Stimulated activated CD8-positive, alpha-beta memory T cell treated with anti-CD3 and anti-CD28 coated beads, Interleukin-7, amount 100 ng/mL, for 48 hours (primary cell): ENCODE data around the gene PRKAR1B.
"Not testable (repeated sequence)": the region's sequence is repeated elsewhere in the genome, so short reads cannot be mapped to it uniquely, and the experiment has no call there.

ENCODE experiments used
- DNase-seq, 2 donors: peaks; one replicate each; pipeline ENCODE4 v3.0.0-alpha.2; 2020; ENCODE audit warnings: low read depth in 1 of 2; ENCODE audit errors: extremely low read depth in 1 of 2

Gene PRKAR1B

DNA sequence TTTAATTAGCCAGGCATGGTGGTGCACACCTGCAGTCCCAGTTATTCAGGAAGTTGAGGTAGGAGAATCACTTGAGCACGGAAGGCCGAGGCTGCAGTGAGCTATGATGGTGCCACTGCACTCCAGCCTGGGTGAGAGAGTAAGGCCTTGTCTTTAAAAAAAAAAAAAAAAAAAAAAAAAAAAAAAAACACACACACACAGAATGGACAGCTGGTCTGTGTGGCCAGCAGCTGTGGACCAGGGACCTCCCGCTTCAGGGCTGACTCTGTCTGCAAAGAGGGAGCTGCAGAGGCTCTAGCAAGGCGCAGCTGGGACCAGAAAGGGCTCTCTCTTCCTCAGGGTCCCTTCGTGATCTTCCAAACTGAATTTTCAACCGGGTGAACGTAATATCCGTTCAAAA, 54.2 kb downstream of the PRKAR1B start:
- DNase-seq: no peak

DNA sequence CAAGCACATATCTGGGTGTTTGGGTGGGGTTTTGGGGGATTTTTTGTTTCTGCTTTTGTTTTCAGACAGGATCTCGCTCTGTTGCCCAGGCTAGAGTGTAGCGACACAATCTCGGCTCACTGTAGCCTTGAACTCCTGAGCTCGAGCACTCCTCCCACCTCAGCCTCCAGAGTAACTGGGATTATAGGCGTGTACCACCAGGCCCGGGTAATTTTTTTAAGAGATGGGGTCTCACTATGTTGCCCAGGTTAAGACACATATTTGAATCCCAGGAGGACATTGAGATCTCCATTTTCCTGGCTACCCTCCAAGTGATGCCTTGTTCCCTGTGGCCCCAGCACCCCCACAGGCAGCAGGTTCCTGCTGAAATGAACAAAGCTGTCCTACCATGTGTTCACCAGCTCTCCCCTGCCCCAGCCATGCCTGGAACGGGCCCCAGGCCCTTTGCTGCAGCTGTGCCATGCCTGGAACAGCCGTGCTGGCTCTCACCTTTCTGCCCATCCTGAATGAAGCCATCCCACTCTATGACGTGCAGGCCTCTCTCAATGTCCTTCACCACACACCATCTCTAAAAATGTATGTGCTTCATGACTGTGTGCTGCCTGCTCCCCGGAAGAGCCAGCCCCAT, 55.6 kb downstream of the PRKAR1B start:
- DNase-seq: no peak

DNA sequence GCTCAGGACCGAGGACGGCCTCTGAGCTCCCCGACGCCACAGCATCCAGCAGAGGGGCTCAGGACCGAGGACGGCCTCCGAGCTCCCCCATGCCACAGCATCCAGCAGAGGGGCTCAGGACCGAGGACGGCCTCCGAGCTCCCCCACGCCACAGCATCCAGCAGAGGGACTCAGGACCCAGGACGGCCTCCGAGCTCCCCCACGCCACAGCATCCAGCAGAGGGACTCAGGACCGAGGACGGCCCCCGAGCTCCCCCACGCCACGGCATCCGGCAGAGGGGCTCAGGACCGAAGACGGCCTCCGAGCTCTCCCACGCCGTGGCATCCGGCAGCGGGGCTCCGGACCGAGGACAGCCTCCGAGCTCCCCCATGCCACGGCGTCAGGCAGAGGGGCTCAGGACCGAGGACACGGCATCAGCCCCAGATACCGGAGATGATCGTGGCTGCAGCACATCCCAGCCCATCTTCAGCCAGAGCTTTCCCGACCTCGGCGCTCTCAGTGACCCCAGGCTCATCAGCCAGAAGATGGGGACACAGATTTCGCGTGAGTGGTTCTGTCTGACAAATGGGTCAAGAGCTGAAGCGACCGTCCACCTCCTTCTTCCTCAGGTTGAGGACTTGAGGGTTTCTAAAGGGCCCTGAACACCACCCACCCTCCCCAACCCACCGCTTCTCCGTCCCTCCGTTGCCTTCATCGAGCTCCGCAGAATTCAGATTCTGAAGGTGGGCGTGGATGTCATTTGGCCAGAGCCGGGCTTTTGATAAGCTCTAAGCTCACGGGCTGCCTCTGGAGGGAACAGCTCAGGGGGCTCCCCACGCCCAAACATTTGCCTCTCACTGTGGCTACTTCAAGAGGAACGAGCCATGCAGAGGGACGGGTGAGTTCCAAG, 56.3 kb downstream of the PRKAR1B start:
- DNase-seq: no peak

DNA sequence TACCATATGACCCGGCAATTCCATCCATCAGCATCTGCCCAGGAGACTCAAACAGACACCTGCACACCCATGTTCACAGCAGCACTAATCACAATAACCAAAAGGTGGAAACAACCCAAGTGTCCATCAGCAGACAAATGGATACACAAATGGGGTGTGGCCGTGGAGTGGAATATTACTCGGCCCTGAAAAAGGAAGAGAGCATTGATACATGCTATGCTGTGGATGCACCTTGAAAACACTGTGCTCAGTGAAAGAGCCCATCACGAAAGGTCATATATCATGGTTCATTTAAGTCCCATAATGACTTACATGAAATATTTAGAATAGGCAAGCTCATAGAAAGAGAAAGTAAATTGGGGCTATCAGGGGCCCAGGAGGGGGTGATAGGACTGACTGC, 58.1 kb downstream of the PRKAR1B start:
- DNase-seq: no peak

DNA sequence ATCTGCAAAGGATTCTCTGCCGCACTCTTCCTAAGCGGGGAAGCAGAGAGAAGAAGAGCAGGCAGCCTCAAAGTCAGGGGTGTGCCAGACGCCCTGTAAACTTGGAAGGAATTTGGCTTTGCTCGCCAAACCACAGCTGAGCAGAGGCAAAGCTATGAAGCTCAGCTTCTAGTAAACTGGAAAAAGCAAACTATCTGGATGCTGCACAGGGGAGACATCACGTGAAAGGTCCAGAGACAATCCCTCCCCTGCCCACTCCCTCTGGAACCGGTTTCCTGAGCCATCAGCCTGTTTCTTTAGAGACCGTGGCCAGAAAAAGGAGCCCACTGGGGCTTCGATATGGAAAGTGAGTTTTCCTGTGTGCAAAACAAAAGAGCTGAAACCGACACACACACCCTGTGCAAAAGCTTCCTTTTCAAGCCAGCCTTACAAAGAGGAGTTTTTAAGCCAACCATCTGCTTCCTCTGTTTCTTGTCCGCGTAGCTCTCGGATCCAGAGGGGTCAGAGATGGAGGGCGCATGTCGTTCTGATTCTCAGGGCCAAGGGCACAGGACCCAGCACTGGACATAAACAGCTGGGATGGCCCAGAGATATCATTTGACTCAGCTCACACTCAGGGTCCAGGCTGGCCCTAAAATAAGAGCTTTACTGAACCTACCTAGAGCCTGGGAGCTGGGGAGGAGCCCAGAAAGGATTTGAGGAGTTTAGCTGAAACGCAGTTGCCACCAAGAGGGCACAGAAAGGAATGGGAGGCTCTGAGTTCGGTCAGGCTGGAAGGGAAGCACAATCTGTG, 58.7 kb downstream of the PRKAR1B start:
- DNase-seq: no peak

DNA sequence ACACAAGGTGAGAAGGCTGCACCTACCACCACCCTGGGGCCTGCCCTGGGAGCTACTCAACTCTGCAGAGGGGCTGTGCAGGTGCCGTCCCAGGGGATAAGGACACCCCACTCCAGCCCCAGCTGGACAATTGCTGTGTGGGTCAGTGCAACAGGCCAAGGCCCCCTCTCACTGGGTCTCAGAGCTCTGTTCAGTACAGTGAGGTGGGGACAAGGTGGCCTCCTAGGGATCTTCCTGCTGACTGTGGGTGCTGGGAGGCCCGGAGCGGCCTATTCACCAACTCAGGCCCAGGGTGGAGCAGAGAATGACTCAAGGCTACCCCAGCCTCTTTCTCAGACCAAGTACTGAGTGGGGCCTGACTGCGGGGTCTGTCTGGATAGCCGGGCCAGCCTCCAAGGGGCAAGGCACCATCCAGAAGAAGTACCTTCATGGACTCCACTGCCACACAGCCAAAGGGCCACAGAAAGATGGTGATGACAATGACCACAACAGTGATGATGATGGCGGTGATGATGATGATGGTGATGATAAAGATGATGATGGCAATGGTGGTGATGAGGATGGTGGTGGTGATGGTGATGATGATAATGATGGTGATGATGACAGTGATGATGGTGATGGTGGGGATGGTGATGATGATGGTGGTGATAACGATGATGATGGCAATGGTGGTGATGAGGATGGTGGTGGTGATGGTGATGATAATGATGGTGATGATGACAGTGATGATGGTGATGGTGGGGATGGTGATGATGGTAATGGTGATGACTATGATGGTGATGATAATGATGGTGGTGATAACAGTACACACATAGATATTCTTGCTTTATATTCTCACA, 60.4 kb downstream of the PRKAR1B start:
- DNase-seq: no peak

DNA sequence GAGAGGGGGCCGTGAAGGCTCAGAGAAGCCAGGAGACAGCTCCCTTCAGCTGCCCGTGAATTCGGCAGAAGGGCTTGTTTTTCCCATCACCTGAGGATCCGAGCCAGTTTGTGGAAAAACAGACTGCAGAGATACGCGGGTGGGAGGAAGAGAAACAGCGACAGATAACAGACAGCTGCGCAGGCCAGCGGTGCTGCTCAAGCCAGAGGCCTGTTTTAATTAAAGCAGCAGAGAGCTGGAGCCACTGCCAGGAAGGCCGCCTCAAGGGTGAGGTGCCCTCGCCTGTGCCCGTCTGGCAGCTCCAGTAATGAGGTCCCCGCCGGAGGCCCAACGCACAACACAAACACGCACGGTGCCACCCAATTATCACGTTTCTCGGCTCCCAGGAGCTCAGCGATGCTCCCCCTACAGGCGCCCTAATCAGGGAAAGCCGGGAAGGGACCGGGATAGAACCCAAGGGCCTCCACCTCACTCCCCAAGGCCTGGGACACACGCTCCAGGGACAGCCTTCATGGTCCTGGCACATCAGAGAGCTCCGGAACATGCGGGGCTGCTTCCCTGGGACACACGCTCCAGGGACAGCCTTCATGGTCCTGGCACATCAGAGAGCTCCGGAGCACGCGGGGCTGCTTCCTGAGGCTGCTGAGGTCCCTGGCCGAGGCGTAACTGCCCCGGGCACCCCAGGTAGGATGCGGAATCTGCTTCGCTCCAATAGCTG, 61.2 kb downstream of the PRKAR1B start:
- no peak for DNase-seq

DNA sequence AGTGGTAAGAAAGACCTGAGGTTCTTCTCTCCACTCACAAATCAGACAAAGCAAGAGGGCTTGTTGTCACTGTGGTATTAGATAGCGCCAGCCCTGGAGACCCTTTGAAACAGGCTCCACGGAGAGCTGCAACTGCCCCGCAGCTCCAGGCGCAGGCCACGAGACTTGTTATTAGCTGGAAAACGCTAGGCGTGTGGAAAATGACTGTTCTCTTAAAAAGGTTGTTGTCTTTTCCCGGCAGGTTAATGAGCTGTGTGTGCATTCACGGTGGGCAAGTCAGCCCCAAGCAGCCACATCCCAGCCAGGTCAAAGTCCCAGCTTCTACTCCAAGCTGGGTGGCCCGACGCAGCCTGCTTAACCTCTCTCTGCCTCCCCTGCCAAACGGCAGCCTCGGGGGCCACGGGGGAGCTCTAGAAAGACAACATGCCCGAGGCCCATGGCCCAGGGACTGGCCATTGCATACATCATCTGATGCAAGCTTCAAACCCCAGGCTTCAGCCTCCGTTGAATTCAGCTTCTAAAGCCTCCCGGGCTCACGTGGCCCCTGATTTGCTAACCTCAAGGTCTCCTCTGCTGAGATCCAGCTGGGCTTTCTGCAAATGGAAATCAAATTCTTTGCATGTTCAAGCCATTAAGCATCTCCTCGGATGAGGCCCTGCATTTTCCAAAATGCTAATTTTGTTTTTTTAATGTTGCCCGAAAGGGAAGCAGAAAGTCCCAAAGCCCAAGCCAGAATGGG, 61.9 kb downstream of the PRKAR1B start:
- DNase-seq: no peak

DNA sequence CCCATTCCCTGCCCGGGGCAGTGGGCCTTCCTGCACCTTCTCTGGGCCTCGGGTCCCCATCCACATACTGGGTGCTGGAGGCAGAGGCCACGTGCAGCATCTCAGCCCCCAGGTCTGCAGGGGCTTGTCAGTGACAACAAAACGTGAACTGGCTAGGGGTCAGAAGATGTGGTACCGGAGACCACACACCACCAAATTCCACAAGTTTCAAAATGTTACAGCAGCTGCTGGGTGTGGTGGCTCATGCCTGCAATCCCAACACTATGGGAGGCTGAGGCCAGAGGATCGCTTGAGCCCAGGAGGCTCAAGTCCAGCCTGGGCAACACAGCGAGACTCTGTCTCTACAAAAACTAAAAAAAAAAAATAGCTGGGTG, 62.7 kb downstream of the PRKAR1B start:
- DNase-seq: no peak

DNA sequence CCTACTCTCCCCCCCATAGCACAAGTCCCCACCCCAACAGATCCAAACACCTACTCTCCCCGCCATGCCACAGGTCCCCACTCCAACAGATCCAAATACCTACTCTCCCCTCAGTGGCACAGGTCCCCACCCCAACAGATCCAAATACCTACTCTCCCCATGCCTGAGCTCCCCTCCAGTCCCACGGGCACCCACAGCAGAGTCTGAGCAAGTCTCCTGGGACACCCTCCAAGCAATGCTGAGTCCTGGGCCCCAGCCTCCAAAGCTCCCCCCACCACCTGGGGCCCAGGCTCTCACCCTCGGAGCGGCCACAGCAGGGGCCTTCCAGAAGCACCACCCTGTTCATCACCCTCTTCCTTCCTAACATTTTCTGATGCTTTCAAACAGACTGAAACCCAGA, 64.5 kb downstream of the PRKAR1B start:
- no peak for DNase-seq

DNA sequence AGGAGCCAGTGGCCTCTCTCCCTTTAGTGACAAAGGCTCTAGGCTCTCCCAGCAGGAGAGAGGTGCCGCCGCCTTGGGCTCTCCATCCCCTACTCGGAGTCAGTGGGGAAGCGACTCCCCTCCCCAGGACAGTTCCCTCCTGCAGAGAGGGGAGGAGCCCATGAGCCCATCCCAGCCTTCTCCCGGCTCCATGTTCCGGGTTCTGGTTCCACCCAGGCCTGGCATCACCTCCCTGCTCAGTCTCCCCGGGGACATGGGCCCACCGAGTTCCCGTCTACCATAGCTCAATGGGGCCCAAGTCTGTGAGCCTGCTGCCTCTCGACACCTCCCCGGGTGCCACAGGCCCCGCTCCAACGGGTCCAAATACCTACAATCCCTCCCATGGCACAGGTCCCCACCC, 67.1 kb downstream of the PRKAR1B start:
- no peak for DNase-seq

DNA sequence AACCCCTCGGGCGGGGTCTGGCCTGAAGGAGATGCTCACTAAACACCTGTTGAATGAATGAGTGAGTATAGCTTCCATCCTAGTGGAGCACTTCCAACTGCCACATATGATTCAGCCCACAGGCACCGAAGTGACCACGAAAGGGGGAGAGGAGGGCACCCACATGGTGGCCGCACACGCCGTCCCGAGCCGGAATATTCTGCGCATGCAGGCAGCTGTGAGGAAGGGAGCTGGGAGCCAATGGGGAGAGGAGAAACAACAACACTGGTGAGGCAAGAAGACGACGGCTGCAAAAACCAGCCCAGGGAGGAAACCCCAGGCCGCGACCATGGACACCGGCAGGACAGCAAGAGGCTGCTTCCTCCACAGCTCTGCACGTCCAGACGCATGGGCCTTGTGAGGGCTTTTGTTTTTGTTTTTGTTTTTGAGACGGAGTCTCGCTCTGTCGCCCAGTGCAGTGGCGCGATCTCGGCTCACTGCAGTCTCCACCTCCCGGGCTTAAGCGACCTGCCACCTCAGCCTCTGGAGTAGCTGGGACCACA, 67.7 kb downstream of the PRKAR1B start:
- no peak for DNase-seq

DNA sequence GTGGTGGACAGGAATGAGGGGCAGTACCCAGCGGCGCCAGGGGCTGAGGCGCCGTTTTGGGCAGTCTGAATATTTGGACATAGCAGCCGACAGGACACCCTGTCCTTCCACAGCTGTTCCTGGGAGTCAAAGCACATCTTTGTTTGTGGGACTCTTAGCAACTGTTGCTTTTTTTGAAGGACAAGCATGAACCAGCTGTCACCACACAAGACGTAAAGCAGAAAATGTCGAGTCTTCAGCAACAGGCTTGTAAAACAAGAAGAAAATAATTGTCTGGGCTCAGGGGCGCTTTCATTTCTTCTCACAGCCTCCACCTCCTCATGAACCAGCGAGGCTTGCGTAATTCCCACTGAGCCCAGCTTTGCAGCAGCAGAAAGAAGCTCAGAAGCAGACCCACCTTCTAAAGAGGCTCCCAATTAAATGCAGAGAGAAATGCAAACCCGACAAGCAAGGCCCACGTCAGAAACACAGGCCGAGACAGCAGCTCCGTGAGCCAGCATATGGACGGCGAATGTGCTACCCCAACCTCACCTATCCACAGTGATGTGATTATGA, 69.4 kb downstream of the PRKAR1B start:
- no peak for DNase-seq

DNA sequence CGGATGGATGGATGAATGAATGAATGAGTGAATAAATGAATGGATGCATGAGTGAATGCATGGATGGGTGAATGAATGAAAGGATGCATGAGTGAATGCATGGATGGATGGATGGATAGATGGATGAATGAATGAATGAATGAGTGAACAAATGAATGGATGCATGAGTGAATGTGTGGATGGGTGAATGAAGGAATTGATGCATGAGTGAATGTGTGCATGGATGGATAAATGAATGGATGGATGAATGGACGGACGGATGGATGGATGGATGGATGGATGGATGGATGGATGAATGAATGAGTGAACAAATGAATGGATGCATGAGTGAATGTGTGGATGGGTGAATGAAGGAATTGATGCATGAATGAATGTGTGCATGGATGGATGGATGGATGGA, 70.1 kb downstream of the PRKAR1B start:
- DNase-seq: not testable (repeated sequence)

DNA sequence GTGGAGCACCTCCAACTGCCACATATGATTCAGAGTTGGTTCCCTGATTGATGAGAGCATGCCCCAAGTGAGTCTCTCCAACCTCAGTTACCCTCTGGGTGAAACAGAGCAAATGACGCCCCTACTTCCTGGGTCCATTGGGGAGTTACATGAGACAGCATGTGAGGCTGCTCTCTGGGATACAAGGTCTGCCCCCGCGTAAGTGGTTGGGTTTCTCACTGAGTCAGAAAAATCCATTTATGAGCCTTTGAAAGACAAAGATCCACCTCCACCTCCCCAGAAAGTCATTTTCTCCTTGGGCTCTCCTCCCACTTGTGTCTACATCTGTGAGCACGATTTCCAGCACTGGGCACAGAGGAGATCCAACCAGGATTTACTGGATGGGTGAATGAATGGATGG, 71.3 kb downstream of the PRKAR1B start:
- no peak for DNase-seq

DNA sequence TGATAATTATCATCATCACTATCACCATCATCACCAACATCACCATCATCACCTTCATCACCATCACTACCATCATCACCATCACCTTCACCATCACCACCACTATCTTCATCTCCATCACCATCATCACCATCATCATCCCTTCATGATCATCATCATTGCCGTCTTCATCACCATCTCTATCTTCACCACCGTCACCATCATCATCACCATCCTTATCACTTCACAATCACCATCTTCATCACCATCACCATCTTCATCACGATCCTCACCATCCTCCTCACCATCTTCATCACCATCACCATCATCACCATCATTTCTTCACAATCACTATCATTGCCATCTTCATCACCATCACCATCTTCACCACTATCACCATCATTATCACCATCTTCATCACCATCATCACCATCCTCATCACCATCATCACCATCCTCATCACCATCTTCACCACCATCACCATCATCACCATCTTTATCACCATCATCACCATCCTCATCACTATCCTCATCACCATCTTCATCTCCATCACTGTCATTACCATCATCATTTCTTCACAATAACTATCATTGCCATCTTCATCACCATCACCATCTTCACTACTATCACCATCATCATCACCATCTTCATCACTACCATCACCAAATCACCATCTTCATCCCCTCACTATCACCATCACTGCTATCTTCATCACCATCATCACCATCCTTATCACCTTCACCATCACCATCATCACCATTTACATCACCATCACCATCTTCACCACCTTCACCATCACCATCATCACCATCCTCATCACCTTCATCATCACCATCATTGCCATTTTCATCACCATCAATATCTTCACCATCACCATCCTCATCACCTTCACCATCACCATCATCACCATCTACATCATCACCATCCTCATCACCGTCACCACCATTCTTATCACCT, 73.0 kb downstream of the PRKAR1B start:
- no peak for DNase-seq

DNA sequence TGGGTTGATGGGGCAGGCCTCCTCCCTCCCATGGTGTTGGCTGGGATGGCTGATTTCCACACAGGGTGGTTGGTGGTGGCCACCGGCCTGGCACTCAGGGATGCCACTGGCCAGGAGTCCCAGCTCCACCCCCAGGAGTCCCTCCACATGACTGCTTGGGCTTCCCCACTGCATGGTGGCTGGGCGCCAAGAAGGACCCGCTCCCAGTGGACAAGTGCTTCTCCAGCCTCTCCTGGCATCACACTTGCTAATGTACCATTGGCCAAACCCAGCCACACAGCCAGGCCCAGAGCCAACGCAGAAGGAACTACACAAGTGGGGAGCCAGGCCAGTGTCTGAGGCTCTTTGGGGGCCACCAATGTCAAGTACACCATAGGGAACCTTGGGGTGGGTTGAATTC, 74.2 kb downstream of the PRKAR1B start:
- no peak for DNase-seq

DNA sequence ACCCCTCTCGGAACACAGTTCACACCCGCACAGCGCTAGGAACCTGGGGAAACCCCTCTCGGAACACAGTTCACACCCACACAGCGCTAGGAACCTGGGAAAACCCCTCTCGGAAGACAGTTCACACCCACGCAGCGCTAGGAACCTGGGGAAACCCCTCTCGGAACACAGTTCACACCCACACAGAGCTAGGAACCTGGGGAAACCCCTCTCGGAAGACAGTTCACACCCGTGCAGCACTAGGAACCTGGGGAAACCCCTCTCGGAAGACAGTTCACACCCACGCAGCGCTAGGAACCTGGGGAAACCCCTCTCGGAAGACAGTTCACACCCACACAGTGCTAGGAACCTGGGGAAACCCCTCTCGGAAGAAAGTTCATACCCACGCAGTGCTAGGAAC, 74.9 kb downstream of the PRKAR1B start:
- DNase-seq: not testable (repeated sequence)
